ENCODE measurements around the gene GRIA1.
A peak's percentile ranks its signal among the peaks of the same experiment; 100 is the strongest.

GRIA1 gene

GRCh38 chr5:153624451-153624765 lies 133.9 kb downstream of the GRIA1 start:
- no peaks in the 10 kb centered on the region for H3K4me1 ChIP-seq (ENCODE audit: control insufficient read depth, insufficient read depth, low read length)
- DNase-seq (ENCODE audit: low read depth, low spot score) = no peak
- no CpG with 5 or more reads among the region's 3 CpGs for WGBS (ENCODE audit: insufficient coverage, insufficient read length)
- H3K36me3 ChIP-seq (ENCODE audit: control insufficient read depth, insufficient read depth, low read length) = no peaks in the 10 kb centered on the region
- H3K27me3 ChIP-seq (ENCODE audit: control insufficient read depth, insufficient read depth, low read length) = no peaks in the 10 kb centered on the region
- no peaks in the 10 kb centered on the region for H3K9me3 ChIP-seq (ENCODE audit: control insufficient read depth, insufficient read depth, low read length)
- H3K27ac ChIP-seq (ENCODE audit: low read length) = no peak overlapping the region
- H3K4me3 ChIP-seq (ENCODE audit: low read length) = no peak overlapping the region

- H3K27me3 ChIP-seq (ENCODE audit: control insufficient read depth, insufficient read depth, low read length) = no peaks in the 10 kb centered on the region
- H3K9me3 ChIP-seq (ENCODE audit: control insufficient read depth, insufficient read depth, low read length) = no peaks in the 10 kb centered on the region
- no peaks in the 10 kb centered on the region for H3K4me1 ChIP-seq (ENCODE audit: control insufficient read depth, insufficient read depth, low read length)
- no peak overlapping the region for H3K4me3 ChIP-seq (ENCODE audit: low read length)
- DNase-seq (ENCODE audit: low read depth, low spot score) = no peak
- H3K36me3 ChIP-seq (ENCODE audit: control insufficient read depth, insufficient read depth, low read length) = no peaks in the 10 kb centered on the region
- 100% methylated on average over 2 of the region's 7 CpGs for WGBS (ENCODE audit: insufficient coverage, insufficient read length)
- H3K27ac ChIP-seq (ENCODE audit: low read length) = no peak overlapping the region
Measured at GRCh38 chr5:153625826-153626354, 135.4 kb downstream of the GRIA1 start.

GRCh38 chr5:153626836-153627235 lies 136.4 kb downstream of the GRIA1 start:
- H3K36me3 ChIP-seq (ENCODE audit: control insufficient read depth, insufficient read depth, low read length) = no peaks in the 10 kb centered on the region
- DNase-seq (ENCODE audit: low read depth, low spot score) = no peak
- no peaks in the 10 kb centered on the region for H3K9me3 ChIP-seq (ENCODE audit: control insufficient read depth, insufficient read depth, low read length)
- WGBS (ENCODE audit: insufficient coverage, insufficient read length) = no CpG with 5 or more reads among the region's 2 CpGs
- no peaks in the 10 kb centered on the region for H3K27me3 ChIP-seq (ENCODE audit: control insufficient read depth, insufficient read depth, low read length)
- H3K27ac ChIP-seq (ENCODE audit: low read length) = no peak overlapping the region
- no peaks in the 10 kb centered on the region; the same call in 1 of the 2 replicates for H3K4me1 ChIP-seq (ENCODE audit: control insufficient read depth, insufficient read depth, low read length)
- H3K4me3 ChIP-seq (ENCODE audit: low read length) = no peak overlapping the region

DNA sequence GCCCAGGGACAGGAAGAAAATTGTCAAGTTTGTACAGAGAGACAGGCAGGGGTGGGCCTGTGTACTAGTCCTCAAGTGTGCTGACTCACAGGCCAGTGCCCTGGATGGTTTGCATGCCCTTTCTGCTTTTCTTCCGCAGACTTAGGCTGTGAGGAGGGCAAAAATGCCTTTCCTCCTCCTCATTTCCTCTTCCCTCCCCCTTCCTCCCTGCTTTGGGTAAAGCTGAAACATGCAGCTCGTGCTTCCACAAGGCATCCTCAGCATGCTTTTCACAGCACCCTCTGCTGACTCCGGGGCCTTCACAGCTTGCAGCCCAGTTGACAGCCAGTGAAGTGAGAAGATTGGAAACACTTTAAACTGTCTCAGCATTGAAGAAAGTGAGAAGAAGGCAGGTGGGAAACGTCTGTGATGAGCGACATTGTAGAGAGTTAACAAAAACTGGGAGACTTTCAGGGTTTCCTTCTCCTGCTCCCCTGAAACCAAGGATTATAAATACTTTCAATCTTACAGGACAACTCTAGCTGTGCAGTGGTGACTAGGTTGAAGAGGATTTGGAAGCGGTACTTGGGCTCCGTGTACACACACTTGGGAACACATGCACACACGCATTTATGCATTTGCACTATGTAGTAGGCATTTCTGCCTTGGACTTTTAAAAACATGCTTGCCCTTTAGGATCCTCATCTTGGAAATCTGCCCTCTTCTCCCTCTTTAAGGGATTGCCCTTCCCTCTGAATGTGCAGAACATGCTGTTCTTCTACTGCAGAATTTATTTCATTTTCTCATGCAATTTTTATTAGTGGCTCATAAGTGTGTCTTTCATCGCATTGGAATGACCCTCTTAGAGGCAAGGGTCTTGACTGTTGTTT lies 138.8 kb downstream of the GRIA1 start:
- WGBS (ENCODE audit: insufficient coverage, insufficient read length) = no CpG with 5 or more reads among the region's 9 CpGs
- no peaks in the 10 kb centered on the region for H3K27me3 ChIP-seq (ENCODE audit: control insufficient read depth, insufficient read depth, low read length)
- no peaks in the 10 kb centered on the region for H3K36me3 ChIP-seq (ENCODE audit: control insufficient read depth, insufficient read depth, low read length)
- no peak overlapping the region for H3K4me3 ChIP-seq (ENCODE audit: low read length)
- peak; percentile 29 for DNase-seq (ENCODE audit: low read depth, low spot score)
- H3K27ac ChIP-seq (ENCODE audit: low read length) = no peak overlapping the region
- no peaks in the 10 kb centered on the region for H3K9me3 ChIP-seq (ENCODE audit: control insufficient read depth, insufficient read depth, low read length)
- H3K4me1 ChIP-seq (ENCODE audit: control insufficient read depth, insufficient read depth, low read length) = no peaks in the 10 kb centered on the region; the same call in 1 of the 2 replicates

- Histone ChIP-seq H3K36me3 (ENCODE audit: control insufficient read depth, insufficient read depth, low read length) (no peaks in the 10 kb centered on the region), H3K27me3 (ENCODE audit: control insufficient read depth, insufficient read depth, low read length) (no peaks in the 10 kb centered on the region), H3K4me3 (ENCODE audit: low read length) (no peak overlapping the region), H3K27ac (ENCODE audit: low read length) (no peak overlapping the region), H3K4me1 (ENCODE audit: control insufficient read depth, insufficient read depth, low read length) (no peaks in the 10 kb centered on the region; the same call in 1 of the 2 replicates), H3K9me3 (ENCODE audit: control insufficient read depth, insufficient read depth, low read length) (no peaks in the 10 kb centered on the region)
- no peak for DNase-seq (ENCODE audit: low read depth, low spot score)
Measured at GRCh38 chr5:153630546-153630945, 140.1 kb downstream of the GRIA1 start.

DNA sequence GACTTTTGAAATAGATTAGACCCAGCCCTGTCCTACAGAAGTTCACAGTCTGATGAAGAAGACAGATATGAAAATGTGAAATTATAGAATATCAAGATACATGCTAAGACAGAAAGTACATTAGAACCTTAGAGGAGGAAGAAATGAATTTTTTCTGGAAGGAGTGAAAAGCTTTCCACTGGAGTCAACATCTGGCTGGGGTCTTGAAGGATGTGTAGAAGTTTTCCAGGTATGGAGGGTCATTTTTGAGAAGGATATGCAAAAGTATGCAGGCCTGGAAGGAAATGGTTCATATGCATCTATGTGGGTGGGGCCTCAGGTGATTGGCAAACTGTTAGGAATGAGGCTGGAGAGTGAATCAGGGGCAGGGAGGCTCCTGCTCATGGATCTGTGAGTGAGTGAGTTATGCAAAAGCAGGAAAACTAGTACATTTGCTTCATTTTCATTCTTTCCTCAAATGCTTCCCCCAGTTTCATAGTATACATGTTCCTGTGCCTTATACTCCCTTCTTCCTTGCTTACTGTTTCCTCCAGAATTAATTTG lies 142.3 kb downstream of the GRIA1 start:
- Histone ChIP-seq H3K4me1 (ENCODE audit: control insufficient read depth, insufficient read depth, low read length) (no peaks in the 10 kb centered on the region; the same call in 1 of the 2 replicates), H3K36me3 (ENCODE audit: control insufficient read depth, insufficient read depth, low read length) (no peaks in the 10 kb centered on the region), H3K27me3 (ENCODE audit: control insufficient read depth, insufficient read depth, low read length) (no peaks in the 10 kb centered on the region), H3K4me3 (ENCODE audit: low read length) (no peak overlapping the region), H3K27ac (ENCODE audit: low read length) (no peak overlapping the region), H3K9me3 (ENCODE audit: control insufficient read depth, insufficient read depth, low read length) (no peaks in the 10 kb centered on the region)
- no peak for DNase-seq (ENCODE audit: low read depth, low spot score)

DNA sequence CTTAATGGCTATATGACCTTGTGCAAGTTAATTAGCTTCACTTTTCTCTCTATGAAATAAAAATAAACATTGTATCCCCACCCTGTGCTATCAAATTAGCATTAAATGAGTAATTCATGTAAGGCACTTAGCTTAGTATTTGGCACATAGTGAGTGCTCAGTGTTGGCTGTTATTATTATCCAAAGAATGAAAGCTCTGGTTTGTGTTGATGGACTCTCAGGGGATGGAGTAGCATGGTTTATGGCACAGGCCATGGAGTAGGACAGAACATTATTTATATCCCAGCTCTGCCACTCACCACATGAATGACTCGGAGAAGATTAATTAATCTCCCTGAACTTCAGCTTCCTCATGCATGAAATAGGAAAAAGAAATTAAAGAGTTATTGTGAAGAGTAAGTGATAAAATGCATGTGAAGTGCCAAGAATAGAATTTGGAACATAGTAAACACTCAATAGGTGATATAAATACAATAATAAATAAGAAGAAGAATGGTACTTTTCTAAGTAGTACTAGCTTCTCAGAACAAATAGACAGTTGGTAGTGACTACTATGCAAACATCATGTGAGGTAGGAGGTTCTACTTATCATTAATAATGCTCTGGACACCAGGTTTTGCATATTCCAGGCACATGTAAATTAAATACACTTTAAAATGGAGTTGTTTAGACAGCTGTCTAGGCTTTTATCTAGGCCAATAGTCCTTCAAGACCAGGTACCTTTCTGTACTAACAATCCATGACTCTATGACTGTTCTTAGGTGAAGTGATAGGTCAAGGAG lies 146.4 kb downstream of the GRIA1 start:
- H3K27ac ChIP-seq (ENCODE audit: low read length) = no peak overlapping the region
- no peaks in the 10 kb centered on the region for H3K27me3 ChIP-seq (ENCODE audit: control insufficient read depth, insufficient read depth, low read length)
- H3K9me3 ChIP-seq (ENCODE audit: control insufficient read depth, insufficient read depth, low read length) = no peaks in the 10 kb centered on the region
- no peak for DNase-seq (ENCODE audit: low read depth, low spot score)
- H3K4me3 ChIP-seq (ENCODE audit: low read length) = no peak overlapping the region
- no CpG with 5 or more reads among the region's 1 CpG for WGBS (ENCODE audit: insufficient coverage, insufficient read length)
- no peaks in the 10 kb centered on the region for H3K36me3 ChIP-seq (ENCODE audit: control insufficient read depth, insufficient read depth, low read length)
- no peaks in the 10 kb centered on the region for H3K4me1 ChIP-seq (ENCODE audit: control insufficient read depth, insufficient read depth, low read length)

DNA sequence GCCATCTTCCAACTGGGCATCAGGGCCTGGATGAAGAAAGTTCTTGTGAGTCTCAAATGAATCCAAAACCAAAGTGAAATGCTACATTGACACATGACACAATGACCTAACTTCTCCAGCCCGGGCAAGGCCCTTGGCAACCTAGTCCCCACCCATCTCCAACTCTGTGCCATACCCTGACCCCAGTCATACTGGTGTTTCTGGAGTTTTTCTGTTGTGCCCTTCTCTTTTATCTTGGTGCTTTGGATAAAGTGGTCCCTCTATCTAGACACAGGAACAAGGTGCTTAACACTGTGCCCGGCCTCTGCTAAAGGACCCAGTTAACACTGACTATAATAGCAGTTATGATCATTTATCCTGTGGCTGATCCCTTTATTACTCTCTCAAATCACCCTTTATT lies 149.8 kb downstream of the GRIA1 start:
- DNase-seq (ENCODE audit: low read depth, low spot score) = no peak
- WGBS (ENCODE audit: insufficient coverage, insufficient read length) = no CpG with 5 or more reads among the region's 2 CpGs
- no peaks in the 10 kb centered on the region; the same call in 1 of the 2 replicates for H3K4me1 ChIP-seq (ENCODE audit: control insufficient read depth, insufficient read depth, low read length)
- H3K27me3 ChIP-seq (ENCODE audit: control insufficient read depth, insufficient read depth, low read length) = no peaks in the 10 kb centered on the region
- no peak overlapping the region for H3K4me3 ChIP-seq (ENCODE audit: low read length)
- H3K36me3 ChIP-seq (ENCODE audit: control insufficient read depth, insufficient read depth, low read length) = no peaks in the 10 kb centered on the region
- no peak overlapping the region for H3K27ac ChIP-seq (ENCODE audit: low read length)
- H3K9me3 ChIP-seq (ENCODE audit: control insufficient read depth, insufficient read depth, low read length) = no peaks in the 10 kb centered on the region

GRCh38 chr5:153641183-153641688 lies 150.8 kb downstream of the GRIA1 start:
- Histone ChIP-seq H3K9me3 (ENCODE audit: control insufficient read depth, insufficient read depth, low read length) (no peaks in the 10 kb centered on the region), H3K4me1 (ENCODE audit: control insufficient read depth, insufficient read depth, low read length) (no peaks in the 10 kb centered on the region; the same call in 1 of the 2 replicates), H3K36me3 (ENCODE audit: control insufficient read depth, insufficient read depth, low read length) (no peaks in the 10 kb centered on the region), H3K27me3 (ENCODE audit: control insufficient read depth, insufficient read depth, low read length) (no peaks in the 10 kb centered on the region), H3K27ac (ENCODE audit: low read length) (no peak overlapping the region), H3K4me3 (ENCODE audit: low read length) (no peak overlapping the region)
- WGBS (ENCODE audit: insufficient coverage, insufficient read length) = no CpG with 5 or more reads among the region's 4 CpGs
- DNase-seq (ENCODE audit: low read depth, low spot score) = no peak

DNA sequence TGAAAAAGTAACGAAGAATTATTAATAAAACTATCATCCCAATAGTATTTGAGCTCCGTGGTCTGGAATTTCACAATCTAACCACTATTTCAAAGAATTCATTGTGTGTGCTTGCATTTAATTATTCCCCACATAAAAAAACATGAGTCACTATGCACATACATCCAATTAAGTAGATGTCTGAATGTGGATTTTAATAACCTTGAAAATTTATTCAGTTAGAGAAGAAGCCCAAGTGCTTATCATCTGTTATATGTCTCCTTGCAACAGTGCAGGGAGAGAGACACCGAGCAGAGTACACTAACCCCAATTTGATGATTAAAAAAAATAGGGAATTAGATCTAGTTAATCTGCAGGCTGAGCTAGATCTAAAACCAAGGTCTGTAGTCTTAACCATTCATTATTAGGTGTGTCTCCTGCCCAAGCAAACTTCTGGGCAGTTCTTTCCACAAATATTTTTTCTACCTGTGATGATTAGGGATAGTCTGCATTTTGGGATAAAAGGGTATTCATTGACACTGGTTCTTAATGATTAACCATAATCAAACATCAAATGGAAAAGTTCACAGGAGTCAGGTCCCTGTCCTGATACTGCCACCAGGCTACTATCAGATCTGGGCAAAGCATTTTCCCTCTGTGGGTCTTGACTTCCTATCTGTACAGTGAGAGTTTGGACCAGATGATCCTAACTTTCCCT lies 164.2 kb downstream of the GRIA1 start:
- DNase-seq (ENCODE audit: low read depth, low spot score) = no peak
- H3K27me3 ChIP-seq (ENCODE audit: control insufficient read depth, insufficient read depth, low read length) = no peaks in the 10 kb centered on the region
- H3K36me3 ChIP-seq (ENCODE audit: control insufficient read depth, insufficient read depth, low read length) = no peaks in the 10 kb centered on the region
- H3K4me1 ChIP-seq (ENCODE audit: control insufficient read depth, insufficient read depth, low read length) = no peaks in the 10 kb centered on the region
- H3K27ac ChIP-seq (ENCODE audit: low read length) = no peak overlapping the region
- no peaks in the 10 kb centered on the region for H3K9me3 ChIP-seq (ENCODE audit: control insufficient read depth, insufficient read depth, low read length)
- WGBS (ENCODE audit: insufficient coverage, insufficient read length) = no CpG with 5 or more reads among the region's 3 CpGs
- H3K4me3 ChIP-seq (ENCODE audit: low read length) = no peak overlapping the region

Measured in iPS DF 6.9 (cell line).